Liver (tissue), 9 donors: ENCODE results near the gene PPP4R1. TPM values are rescaled to one million over a fixed set of nuclear protein-coding genes. Genes with fewer than 3 reads are reported as not detected.

Experiments
- DNase-seq: peaks from one replicate; pipeline ENCODE4 v3.0.0-alpha.2; 2017; ENCODE audit warnings: low spot score
- H3K27ac ChIP-seq, 2 donors: one replicate each; pipeline ENCODE4 v1.7.0; 2013; ENCODE audit warnings: inconsistent platforms in 2 of 2, low read length in 2 of 2, control low read depth in 1 of 2, low read depth in 1 of 2, mild to moderate bottlenecking in 1 of 2
- H3K27me3 ChIP-seq, 4 donors: one replicate each; pipeline versions ENCODE4 v1.6.1 to v1.7.0; 2013; ENCODE audit warnings: low read length in 3 of 4, inconsistent platforms in 1 of 4, mild to moderate bottlenecking in 1 of 4, moderate library complexity in 1 of 4; ENCODE audit not compliant: control insufficient read depth in 4 of 4, insufficient read depth in 4 of 4
- H3K36me3 ChIP-seq, 4 donors: one replicate each; pipeline versions ENCODE4 v1.6.1 to v1.7.0; 2013; ENCODE audit warnings: low read length in 3 of 4, mild to moderate bottlenecking in 3 of 4, low read depth in 1 of 4, moderate library complexity in 1 of 4; ENCODE audit not compliant: control insufficient read depth in 4 of 4, insufficient read depth in 3 of 4
- H3K4me1 ChIP-seq, 4 donors: one replicate each; pipeline versions ENCODE4 v1.6.1 to v1.7.0; 2013; ENCODE audit warnings: low read length in 3 of 4, mild to moderate bottlenecking in 3 of 4, moderate library complexity in 1 of 4; ENCODE audit not compliant: control insufficient read depth in 4 of 4, insufficient read depth in 4 of 4
- H3K4me3 ChIP-seq, 3 donors: one replicate each; pipeline versions ENCODE4 v1.6.1 to v1.7.0; 2013; ENCODE audit warnings: low read length in 3 of 3, control low read depth in 1 of 3, low read depth in 1 of 3, mild to moderate bottlenecking in 1 of 3
- H3K9ac ChIP-seq, 2 donors: one replicate each; pipeline ENCODE4 v1.7.0; 2013; ENCODE audit warnings: low read length in 2 of 2, mild to moderate bottlenecking in 2 of 2, moderate library complexity in 2 of 2, control low read depth in 1 of 2, low read depth in 1 of 2
- H3K9me3 ChIP-seq, 4 donors: one replicate each; pipeline versions ENCODE4 v1.6.1 to v1.7.0; 2013; ENCODE audit warnings: low read length in 3 of 4; ENCODE audit not compliant: control insufficient read depth in 4 of 4
- ATF3 ChIP-seq: IDR thresholded peaks from 2 replicates; pipeline ENCODE4 v1.6.1; 2016; ENCODE audit warnings: antibody characterized with exemption
- CTCF ChIP-seq: fragments of 150-350 bp; IDR thresholded peaks from 2 replicates; pipeline ENCODE4 v1.5.1; 2017; ENCODE audit warnings: improper control_type of control experiment, low read depth, low read length; ENCODE audit not compliant: missing input control
- EGR1 ChIP-seq, 2 donors: IDR thresholded peaks; 2 replicates each; pipeline ENCODE4 v1.6.1; 2016 to 2018; ENCODE audit warnings: antibody characterized with exemption in 2 of 2, low read depth in 2 of 2
- FOXA2 ChIP-seq: IDR thresholded peaks from 2 replicates; pipeline ENCODE4 v1.6.1; 2016; ENCODE audit warnings: antibody characterized with exemption
- HNF4A ChIP-seq, 2 donors: conservative IDR thresholded peaks; 2 replicates each; pipeline ENCODE4 v1.6.1; 2016; ENCODE audit warnings: antibody characterized with exemption in 2 of 2, mild to moderate bottlenecking in 2 of 2
- JUND ChIP-seq, 2 donors: IDR thresholded peaks; 2 replicates each; pipeline ENCODE4 v1.6.1; 2016; ENCODE audit warnings: antibody characterized with exemption in 2 of 2
- MAX ChIP-seq: IDR thresholded peaks from 2 replicates; pipeline ENCODE4 v1.6.1; 2016; ENCODE audit warnings: antibody characterized with exemption
- NR2F2 ChIP-seq: IDR thresholded peaks from 2 replicates; pipeline ENCODE4 v1.6.1; 2016; ENCODE audit warnings: antibody characterized with exemption
- RAD21 ChIP-seq, 2 donors: IDR thresholded peaks; 2 replicates each; pipeline ENCODE4 v1.6.1; 2016; ENCODE audit warnings: antibody characterized with exemption in 2 of 2, mild to moderate bottlenecking in 2 of 2
- RXRA ChIP-seq, 2 donors: IDR thresholded peaks; 2 replicates each; pipeline ENCODE4 v1.6.1; 2017 to 2018; ENCODE audit warnings: antibody characterized with exemption in 2 of 2, mild to moderate bottlenecking in 1 of 2
- SP1 ChIP-seq: IDR thresholded peaks from 2 replicates; pipeline ENCODE4 v1.6.1; 2018; ENCODE audit warnings: antibody characterized with exemption, mild to moderate bottlenecking
- TAF1 ChIP-seq: conservative IDR thresholded peaks from 2 replicates; pipeline ENCODE4 v1.6.1; 2016; ENCODE audit warnings: antibody characterized with exemption, mild to moderate bottlenecking
- YY1 ChIP-seq: IDR thresholded peaks from 2 replicates; pipeline ENCODE4 v1.6.1; 2016; ENCODE audit warnings: antibody characterized with exemption, mild to moderate bottlenecking
- ZBTB33 ChIP-seq: IDR thresholded peaks from 2 replicates; pipeline ENCODE4 v1.6.1; 2016; ENCODE audit warnings: antibody characterized with exemption
- WGBS: extraction: QIAGEN DNeasy Blood & Tissue Kit; methylation state at CpG from one replicate; pipeline ENCODE4 v1.1.7; 2013; 5-methylcytosine and 5-hydroxymethylcytosine counted together
- polyA plus RNA-seq, 2 donors: library from polyadenylated mRNA; stranded (reverse) in 1 of 2; unstranded in 1 of 2; fragments of 200-250 nt in 1 of 2; fragments of >200 nt in 1 of 2; fragmentation: Nextera tagmentation in 1 of 2; extraction: Ambion mirVana in 1 of 2; gene quantifications; one replicate each; pipeline versions ENCODE4 v1.2.1 to v1.2.3, GENCODE V29; 2013 to 2015
- total RNA-seq, 2 donors: library from RNA; depleted of rRNA; stranded (reverse); fragments of >200 nt; gene quantifications; one replicate each; pipeline ENCODE4 v1.2.3, GENCODE V29; 2014
- donor health status: healthy.
- donor health status: healthy.
- donor health status: healthy.
- donor health status: healthy.
- donor health status: healthy.

The PPP4R1 gene
- total and polyA plus RNA-seq, 4 donors, result 11.7 to 50.8 (median 22.8) TPM

GRCh38 chr18:9619056-9619455 is 4.7 kb upstream of the PPP4R1 start:
- H3K4me1 ChIP-seq, result peaks cover 0 to 7% (median 4%) of the 10 kb centered on the region in 4 donors
- no peaks in the 10 kb centered on the region for H3K27me3 ChIP-seq
- H3K4me3 ChIP-seq, result no peak overlapping the region
- no peaks in the 10 kb centered on the region for H3K9me3 ChIP-seq
- TF ChIP-seq ATF3, result no peak
- TF ChIP-seq TAF1, result no peak
- DNase-seq, result no peak
- H3K9ac ChIP-seq, result no peak overlapping the region
- no peaks in the 10 kb centered on the region for H3K36me3 ChIP-seq
- no peak overlapping the region for H3K27ac ChIP-seq
- 76% methylated on average over 3 of the region's 3 CpGs for WGBS

GRCh38 chr18:9617006-9617542 is 2.7 kb upstream of the PPP4R1 start:
- no peak for DNase-seq
- TF ChIP-seq CTCF (no peak), YY1 (no peak), HNF4A (conservative IDR thresholded peaks at IDR 0.05) (no peak), ZBTB33 (no peak), RAD21 (IDR thresholded peaks at IDR 0.05) (no peak), JUND (IDR thresholded peaks at IDR 0.05) (no peak), EGR1 (IDR thresholded peaks at IDR 0.05; ENCODE audit: low read depth in 2 of 2) (no peak), MAX (no peak), ATF3 (no peak), FOXA2 (no peak), NR2F2 (no peak)
- no peaks in the 10 kb centered on the region for H3K27me3 ChIP-seq
- H3K9me3 ChIP-seq, result no peaks in the 10 kb centered on the region
- no peak overlapping the region for H3K4me3 ChIP-seq
- peaks cover 3 to 21% (median 11%) of the 10 kb centered on the region in 4 donors for H3K4me1 ChIP-seq
- 87% methylated on average over 5 of the region's 5 CpGs for WGBS
- no peaks in the 10 kb centered on the region for H3K36me3 ChIP-seq
- no peak overlapping the region for H3K9ac ChIP-seq
- no peak overlapping the region for H3K27ac ChIP-seq

GRCh38 chr18:9616049-9616448 is 1.7 kb upstream of the PPP4R1 start:
- TF ChIP-seq YY1 (no peak), MAX (no peak), SP1 (no peak), TAF1 (no peak), JUND (IDR thresholded peaks at IDR 0.05) (no peak), ZBTB33 (no peak), ATF3 (no peak), RXRA (IDR thresholded peaks at IDR 0.05) (no peak), HNF4A (conservative IDR thresholded peaks at IDR 0.05) (no peak), NR2F2 (no peak)
- 97% methylated on average over 2 of the region's 2 CpGs for WGBS
- Histone ChIP-seq H3K27ac (no peak overlapping the region), H3K27me3 (no peaks in the 10 kb centered on the region), H3K9me3 (no peaks in the 10 kb centered on the region), H3K9ac (no peak overlapping the region), H3K4me1 (peaks cover 3 to 24% (median 12%) of the 10 kb centered on the region in 4 donors), H3K4me3 (no peak overlapping the region), H3K36me3 (no peaks in the 10 kb centered on the region)
- no peak for DNase-seq
